Femur (tissue), 1 donor: ENCODE results near the gene KREMEN1.

Experiments used
- DNase-seq: peaks from one replicate; pipeline ENCODE4 v3.0.0-alpha.2; 2017

KREMEN1 gene

DNA sequence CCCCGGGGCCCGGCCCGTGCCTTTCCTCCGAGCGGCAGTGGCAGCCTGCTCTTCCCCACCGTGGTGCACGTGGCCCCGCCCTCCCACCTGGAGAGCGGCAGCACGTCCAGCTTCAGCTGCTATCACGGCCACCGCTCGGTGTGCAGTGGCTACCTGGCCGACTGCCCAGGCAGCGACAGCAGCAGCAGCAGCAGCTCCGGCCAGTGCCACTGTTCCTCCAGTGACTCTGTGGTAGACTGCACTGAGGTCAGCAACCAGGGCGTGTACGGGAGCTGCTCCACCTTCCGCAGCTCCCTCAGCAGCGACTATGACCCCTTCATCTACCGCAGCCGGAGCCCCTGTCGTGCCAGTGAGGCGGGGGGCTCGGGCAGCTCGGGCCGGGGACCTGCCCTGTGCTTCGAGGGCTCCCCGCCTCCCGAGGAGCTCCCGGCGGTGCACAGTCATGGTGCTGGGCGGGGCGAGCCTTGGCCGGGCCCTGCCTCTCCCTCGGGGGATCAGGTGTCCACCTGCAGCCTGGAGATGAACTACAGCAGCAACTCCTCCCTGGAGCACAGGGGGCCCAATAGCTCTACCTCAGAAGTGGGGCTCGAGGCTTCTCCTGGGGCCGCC, 23.1 kb upstream of the KREMEN1 start:
- no peak for DNase-seq

DNA sequence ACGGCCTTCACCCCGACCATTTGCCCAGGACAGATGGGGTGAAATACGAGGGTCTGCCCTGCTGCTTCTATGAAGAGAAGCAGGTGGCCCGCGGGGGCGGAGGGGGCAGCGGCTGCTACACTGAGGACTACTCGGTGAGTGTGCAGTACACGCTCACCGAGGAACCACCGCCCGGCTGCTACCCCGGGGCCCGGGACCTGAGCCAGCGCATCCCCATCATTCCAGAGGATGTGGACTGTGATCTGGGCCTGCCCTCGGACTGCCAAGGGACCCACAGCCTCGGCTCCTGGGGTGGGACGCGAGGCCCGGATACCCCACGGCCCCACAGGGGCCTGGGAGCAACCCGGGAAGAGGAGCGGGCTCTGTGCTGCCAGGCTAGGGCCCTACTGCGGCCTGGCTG, 22.4 kb upstream of the KREMEN1 start:
- no peak for DNase-seq

DNA sequence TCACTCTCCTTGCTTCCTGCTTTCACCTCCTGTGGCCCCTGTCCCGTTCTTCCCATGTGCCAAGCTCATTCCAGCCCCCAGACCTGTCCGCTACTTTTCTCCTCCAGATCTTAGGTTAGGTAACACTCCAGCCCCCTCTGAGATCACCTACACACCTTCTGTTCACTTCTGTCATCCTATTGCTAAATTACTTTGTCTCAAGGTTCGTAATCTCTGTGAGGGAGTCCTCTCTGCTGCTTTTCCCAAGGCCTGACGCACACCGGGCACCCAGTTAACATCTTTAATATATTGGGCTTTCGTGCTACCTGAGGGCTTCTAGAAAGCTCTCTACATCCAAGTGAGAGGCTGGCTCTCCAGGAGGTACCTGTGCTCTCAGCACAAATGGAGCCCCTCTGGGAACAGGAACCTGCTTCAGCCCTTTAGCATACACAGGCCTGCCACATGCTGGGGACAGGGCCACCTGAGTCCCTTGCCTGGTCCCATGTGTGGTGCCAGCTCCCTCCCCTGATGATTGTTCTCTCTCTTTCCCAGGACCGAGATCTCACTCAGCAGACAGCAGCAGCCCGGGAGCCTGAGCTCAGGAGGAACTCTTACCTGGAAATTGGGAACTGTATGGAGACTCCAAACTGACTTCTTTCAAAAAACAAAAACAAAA, 19.7 kb upstream of the KREMEN1 start:
- no peak for DNase-seq

- DNase-seq: no peak
These were observed 18.5 kb upstream of the KREMEN1 start for GRCh38 chr22:29054251-29054767.

GRCh38 chr22:29055192-29055830, 17.5 kb upstream of the KREMEN1 start:
- DNase-seq: no peak

GRCh38 chr22:29056472-29056871, 16.4 kb upstream of the KREMEN1 start:
- no peak for DNase-seq

GRCh38 chr22:29060251-29060869, 12.5 kb upstream of the KREMEN1 start:
- DNase-seq: no peak

DNA sequence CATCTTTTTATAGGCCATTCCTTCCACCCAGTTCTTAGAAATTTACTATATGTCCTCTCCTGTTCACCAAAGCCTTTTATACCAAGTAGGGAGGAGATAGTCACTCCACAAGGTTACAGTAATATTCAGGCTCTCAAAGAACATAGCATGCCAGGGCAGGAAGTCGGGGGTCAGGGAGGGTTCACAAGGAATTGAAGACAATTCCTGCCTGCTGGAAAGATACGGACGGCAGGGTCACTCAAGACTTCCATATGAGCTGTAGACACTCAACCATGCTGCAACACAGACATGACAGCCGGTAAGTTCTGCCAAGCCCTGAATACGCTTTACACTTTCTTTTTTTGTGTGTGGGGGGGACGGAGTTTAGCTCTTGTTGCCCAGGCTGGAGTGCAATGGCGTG, 11.9 kb upstream of the KREMEN1 start:
- DNase-seq: no peak

DNA sequence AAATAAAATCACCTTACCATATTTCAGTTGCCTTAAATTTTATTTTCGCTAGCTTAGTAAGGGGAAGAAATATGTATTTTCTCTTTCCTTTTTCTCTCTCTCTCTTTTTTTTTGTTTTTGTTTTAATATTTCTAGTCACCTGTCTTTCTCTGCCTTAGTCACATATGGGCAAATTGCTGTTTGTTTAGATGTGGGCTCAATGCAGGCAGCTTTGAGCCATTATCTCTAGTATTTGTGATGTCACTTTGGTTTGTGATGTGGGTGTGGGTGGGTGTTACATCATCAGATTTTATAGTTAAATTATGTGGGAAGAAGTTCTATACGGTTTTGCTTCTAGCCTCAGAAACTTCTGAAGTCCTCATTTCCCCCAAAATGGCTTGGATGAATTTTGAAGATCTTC, 11.1 kb upstream of the KREMEN1 start, which contains the start of gene C22orf31:
C22orf31 (minus strand) TSS at position 59 of the 400 bp plus-strand sequence; CDS start at position 20, 39 bp downstream.
- no peak for DNase-seq

- DNase-seq: no peak
These were observed 10.5 kb upstream of the KREMEN1 start for GRCh38 chr22:29062286-29062821.

DNA sequence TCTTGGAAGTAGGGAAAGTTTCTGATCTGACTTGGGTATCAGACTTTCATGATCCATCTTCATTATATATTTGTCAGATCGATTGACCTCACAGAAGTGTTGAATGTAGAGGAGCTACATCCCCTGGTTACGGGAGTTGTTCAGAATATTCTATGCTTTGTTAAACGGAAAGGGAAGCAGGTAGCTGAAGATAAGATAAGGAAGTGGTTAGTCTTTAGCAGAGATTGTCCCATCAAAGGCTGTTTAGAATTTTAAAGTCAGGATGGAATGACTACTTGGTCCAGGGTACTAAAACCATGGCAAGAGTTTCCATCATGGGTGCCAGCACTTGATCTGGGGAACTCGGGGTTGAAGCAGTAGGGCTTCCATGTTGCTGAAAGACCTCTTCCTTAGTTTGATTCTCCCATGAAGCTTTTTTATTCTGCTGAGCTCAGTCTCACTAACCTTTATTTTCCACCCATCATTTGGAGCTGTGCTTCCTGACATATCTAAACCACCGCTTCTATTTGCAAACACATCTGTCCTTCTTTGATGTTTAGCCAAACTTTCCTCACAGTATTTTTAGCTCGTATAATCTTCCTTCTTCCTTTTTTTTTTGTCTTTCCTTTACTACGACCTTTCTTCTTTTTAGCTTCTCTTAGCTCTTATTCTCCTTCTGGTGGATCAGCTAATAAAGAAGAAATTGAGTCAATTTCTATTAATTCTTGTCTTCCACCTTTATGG, 7.2 kb upstream of the KREMEN1 start:
- no peak for DNase-seq

DNA sequence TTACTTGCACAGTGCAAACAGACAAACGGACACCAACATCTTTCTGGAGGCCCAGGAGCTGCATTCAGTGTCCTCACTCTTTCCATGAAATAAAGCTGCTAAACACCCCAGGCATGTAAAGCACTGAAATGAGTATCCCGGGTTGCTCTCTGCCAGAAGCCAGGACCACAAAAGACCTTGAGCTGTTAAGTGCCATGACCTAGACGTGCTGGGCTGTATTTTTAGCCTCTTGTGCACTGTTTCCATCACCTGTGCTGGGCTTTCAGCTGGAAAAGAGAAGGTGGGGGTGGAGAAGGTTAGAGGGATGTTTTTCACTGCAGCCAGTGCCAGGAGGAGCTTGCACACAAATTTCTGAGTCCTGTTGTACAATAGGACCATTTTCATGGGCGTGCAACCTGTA, 3.4 kb upstream of the KREMEN1 start:
- DNase-seq: no peak

DNA sequence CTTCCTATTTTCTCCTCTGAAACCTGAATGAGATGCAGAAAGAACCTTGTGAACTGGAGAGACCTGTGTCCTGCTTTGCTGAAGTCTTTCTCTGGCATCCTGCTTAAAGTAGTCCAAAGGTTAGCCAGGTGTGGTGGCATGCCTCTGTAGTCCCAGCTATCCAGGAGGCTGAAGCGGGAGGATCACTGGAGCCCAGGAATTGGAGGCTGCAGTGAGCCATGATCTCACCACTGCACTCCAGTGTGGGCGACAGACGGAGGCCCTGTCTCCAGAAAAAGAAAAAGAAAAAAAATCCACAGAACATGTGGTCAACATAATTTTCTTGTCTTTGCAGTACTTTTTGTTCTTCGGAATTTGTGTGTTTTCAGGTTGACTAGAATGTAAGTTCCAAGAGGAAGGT, 2.3 kb upstream of the KREMEN1 start:
- no peak for DNase-seq

GRCh38 chr22:29071261-29072045, 1.4 kb upstream of the KREMEN1 start:
- DNase-seq: peak; percentile 56

DNA sequence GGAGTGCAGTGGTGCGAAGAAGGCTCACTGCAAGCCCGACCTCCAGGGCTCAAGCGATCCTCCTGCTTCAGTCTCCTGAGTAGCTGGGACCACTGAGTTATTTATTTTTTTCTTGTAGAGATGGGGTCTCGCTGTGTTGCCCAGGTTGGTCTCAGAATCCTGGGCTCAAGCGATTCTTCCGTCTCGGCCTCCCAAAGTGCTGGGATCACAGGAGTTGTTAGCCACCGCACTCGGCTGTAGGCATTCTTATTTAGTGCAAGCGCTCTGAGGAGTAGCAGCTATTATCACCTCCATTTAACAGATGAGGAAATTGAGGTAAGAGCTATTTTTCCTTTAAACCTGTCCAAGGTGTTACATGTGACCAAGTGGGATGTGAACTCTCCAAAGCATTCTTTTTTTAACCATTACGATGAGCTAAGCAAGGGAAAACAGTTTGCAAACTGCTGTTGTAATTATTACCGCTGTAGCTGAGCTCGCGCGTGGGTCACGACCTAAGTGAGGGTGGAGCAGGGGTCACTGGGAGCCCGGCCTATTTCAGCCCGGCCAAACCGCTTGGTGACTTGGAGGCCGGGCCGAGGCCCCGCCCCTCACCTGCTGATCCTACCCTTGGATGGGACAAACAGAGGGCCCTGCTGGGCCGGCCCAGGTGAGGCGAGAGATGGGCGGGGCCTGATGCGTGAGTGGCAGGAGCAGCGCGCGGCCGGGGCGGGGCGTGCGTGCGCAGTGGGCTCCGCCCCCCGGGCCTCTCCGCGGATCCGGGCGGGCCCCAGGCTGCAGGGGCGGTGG, 449 bp upstream of the KREMEN1 start:
- peak; percentile 91 for DNase-seq

- peak; percentile 74 for DNase-seq
These were observed 912 bp downstream of the KREMEN1 start for GRCh38 chr22:29073618-29074275.

GRCh38 chr22:29074276-29074772, 1.5 kb downstream of the KREMEN1 start:
- DNase-seq: no peak

GRCh38 chr22:29078036-29078868, 5.4 kb downstream of the KREMEN1 start:
- DNase-seq: no peak

- DNase-seq: no peak
These were observed 6.0 kb downstream of the KREMEN1 start for GRCh38 chr22:29078869-29079207.
